ENCODE data around the gene SLC35B1.

DNA sequence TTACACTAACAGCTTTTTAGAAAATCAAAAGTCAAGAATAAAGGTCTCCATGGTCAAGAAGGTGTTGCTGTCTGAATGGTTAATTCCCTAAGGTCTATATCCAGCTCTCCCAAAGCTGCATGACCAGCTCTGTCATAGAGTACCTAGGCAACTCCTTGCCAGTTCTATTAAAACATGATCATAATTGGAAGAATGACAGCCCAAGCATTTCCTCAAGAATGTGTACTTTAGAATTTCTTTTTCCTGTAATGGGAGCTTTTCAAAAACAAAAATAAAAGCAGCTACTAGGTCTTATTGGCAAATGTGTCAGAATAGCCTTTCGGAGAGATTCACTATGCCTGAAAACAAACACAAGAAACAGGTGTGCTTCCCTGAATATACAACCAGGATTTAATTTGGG is 37.8 kb downstream of the SLC35B1 start:
- TF ChIP-seq, protein P1, sequence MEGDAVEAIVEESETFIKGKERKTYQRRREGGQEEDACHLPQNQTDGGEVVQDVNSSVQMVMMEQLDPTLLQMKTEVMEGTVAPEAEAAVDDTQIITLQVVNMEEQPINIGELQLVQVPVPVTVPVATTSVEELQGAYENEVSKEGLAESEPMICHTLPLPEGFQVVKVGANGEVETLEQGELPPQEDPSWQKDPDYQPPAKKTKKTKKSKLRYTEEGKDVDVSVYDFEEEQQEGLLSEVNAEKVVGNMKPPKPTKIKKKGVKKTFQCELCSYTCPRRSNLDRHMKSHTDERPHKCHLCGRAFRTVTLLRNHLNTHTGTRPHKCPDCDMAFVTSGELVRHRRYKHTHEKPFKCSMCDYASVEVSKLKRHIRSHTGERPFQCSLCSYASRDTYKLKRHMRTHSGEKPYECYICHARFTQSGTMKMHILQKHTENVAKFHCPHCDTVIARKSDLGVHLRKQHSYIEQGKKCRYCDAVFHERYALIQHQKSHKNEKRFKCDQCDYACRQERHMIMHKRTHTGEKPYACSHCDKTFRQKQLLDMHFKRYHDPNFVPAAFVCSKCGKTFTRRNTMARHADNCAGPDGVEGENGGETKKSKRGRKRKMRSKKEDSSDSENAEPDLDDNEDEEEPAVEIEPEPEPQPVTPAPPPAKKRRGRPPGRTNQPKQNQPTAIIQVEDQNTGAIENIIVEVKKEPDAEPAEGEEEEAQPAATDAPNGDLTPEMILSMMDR (IDR thresholded peaks at IDR 0.05) = no peak
- TF ChIP-seq EP300 (IDR thresholded peaks at IDR 0.05) (no peak), POLR2A (IDR thresholded peaks at IDR 0.05) (no peak), POLR2AphosphoS5 (IDR thresholded peaks at IDR 0.05) (no peak)
